DND-41 (cell line): ENCODE results near the gene KATNAL1.

Experiments
- ATAC-seq: fragments of 200-7000 bp; cut with Tn5 transposase; 3 replicates; pipeline ENCODE4 v1.9.1; 2021; ENCODE audit warnings: low read depth; ENCODE audit not compliant: insufficient read depth
- DNase-seq: peaks from one replicate; pipeline ENCODE4 v3.0.0-alpha.2; 2020
- H2AFZ ChIP-seq: 2 replicates; pipeline ENCODE4 v1.6.0; 2012; ENCODE audit warnings: low read depth, low read length
- H3K27ac ChIP-seq: 2 replicates; pipeline ENCODE4 v1.5.1; 2012; ENCODE audit warnings: low read length, inconsistent platforms
- H3K27me3 ChIP-seq: fragments of 200-600 bp; sonication (generic); 2 replicates; pipeline ENCODE4 v1.6.0; 2012; ENCODE audit warnings: low read length, mild to moderate bottlenecking, inconsistent platforms; ENCODE audit not compliant: insufficient read depth, poor library complexity
- H3K36me3 ChIP-seq: 2 replicates; pipeline ENCODE4 v1.5.1; 2012; ENCODE audit warnings: low read length, inconsistent platforms; ENCODE audit not compliant: insufficient read depth
- H3K4me1 ChIP-seq: 2 replicates; pipeline ENCODE4 v1.5.1; 2012; ENCODE audit warnings: mild to moderate bottlenecking, low read length; ENCODE audit not compliant: insufficient read depth
- H3K4me2 ChIP-seq: 2 replicates; pipeline ENCODE4 v1.6.0; 2012; ENCODE audit warnings: mild to moderate bottlenecking, moderate library complexity, low read length, inconsistent platforms; ENCODE audit not compliant: insufficient read depth
- H3K4me3 ChIP-seq, 2 experiments: fragments of 200-600 bp in 1 of 2; shearing (Covaris generic) in 1 of 2; 2 replicates each; pipeline ENCODE4 v1.5.1; 2012 to 2016; ENCODE audit warnings: inconsistent platforms in 2 of 2, low read length in 2 of 2, mild to moderate bottlenecking in 2 of 2, low read depth in 1 of 2, moderate library complexity in 1 of 2
- H3K79me2 ChIP-seq: 2 replicates; pipeline ENCODE4 v1.6.0; 2012; ENCODE audit warnings: low read length, inconsistent platforms; ENCODE audit not compliant: insufficient read depth
- H3K9ac ChIP-seq: 2 replicates; pipeline ENCODE4 v1.6.0; 2012; ENCODE audit warnings: low read depth, mild to moderate bottlenecking, inconsistent platforms, low read length, moderate library complexity
- H3K9me3 ChIP-seq: 2 replicates; pipeline ENCODE4 v1.5.1; 2012; ENCODE audit warnings: low read length, moderate library complexity, mild to moderate bottlenecking, inconsistent platforms; ENCODE audit not compliant: insufficient read depth, severe bottlenecking
- H4K20me1 ChIP-seq: 2 replicates; pipeline ENCODE4 v1.6.0; 2012; ENCODE audit warnings: low read length; ENCODE audit not compliant: insufficient read depth
- CTCF ChIP-seq: IDR thresholded peaks from 2 replicates; pipeline ENCODE4 v1.5.1; 2012; ENCODE audit warnings: borderline replicate concordance, low read length, moderate library complexity, mild to moderate bottlenecking; ENCODE audit not compliant: poor library complexity, severe bottlenecking; ENCODE audit errors: extremely low read depth
- EZH2 ChIP-seq: IDR thresholded peaks from 3 replicates; pipeline ENCODE4 v1.6.1; 2012; ENCODE audit warnings: borderline replicate concordance, low read depth, mild to moderate bottlenecking, moderate library complexity, low read length, inconsistent platforms; ENCODE audit not compliant: severe bottlenecking

The KATNAL1 gene

GRCh38 chr13:30181888-30182651 is 125.3 kb downstream of the KATNAL1 start:
- no peaks in the 10 kb centered on the region for H3K27me3 ChIP-seq
- no peaks in the 10 kb centered on the region for H3K36me3 ChIP-seq
- no peak overlapping the region for H3K9ac ChIP-seq
- no peak for ATAC-seq
- H3K27ac ChIP-seq, result no peak overlapping the region
- no peaks in the 10 kb centered on the region for H4K20me1 ChIP-seq
- no peaks in the 10 kb centered on the region for H3K4me1 ChIP-seq
- no peak overlapping the region for H2AFZ ChIP-seq
- TF ChIP-seq EZH2 (no peak), CTCF (no peak)
- DNase-seq, result no peak
- H3K9me3 ChIP-seq, result peaks cover 9% of the 10 kb centered on the region
- no peak overlapping the region for H3K4me2 ChIP-seq
- H3K4me3 ChIP-seq, result no peak overlapping the region
- H3K79me2 ChIP-seq, result no peaks in the 10 kb centered on the region

- no peaks in the 10 kb centered on the region for H3K27me3 ChIP-seq
- H3K4me2 ChIP-seq, result no peak overlapping the region
- no peaks in the 10 kb centered on the region for H3K79me2 ChIP-seq
- H3K36me3 ChIP-seq, result no peaks in the 10 kb centered on the region
- H3K27ac ChIP-seq, result no peak overlapping the region
- ATAC-seq (peak; percentile 50; the same call in 2 of the 3 replicates), DNase-seq (no peak)
- H4K20me1 ChIP-seq, result no peaks in the 10 kb centered on the region
- no peak overlapping the region for H3K9ac ChIP-seq
- H3K9me3 ChIP-seq, result peaks cover 2% of the 10 kb centered on the region
- TF ChIP-seq EZH2 (no peak), CTCF (no peak)
- H3K4me3 ChIP-seq, result no peak overlapping the region
- H3K4me1 ChIP-seq, result no peaks in the 10 kb centered on the region
- no peak overlapping the region for H2AFZ ChIP-seq
Measured at GRCh38 chr13:30179597-30180276, 127.6 kb downstream of the KATNAL1 start.

- ATAC-seq, result no peak
- Histone ChIP-seq H3K27me3 (no peaks in the 10 kb centered on the region), H3K79me2 (no peaks in the 10 kb centered on the region), H4K20me1 (no peaks in the 10 kb centered on the region), H2AFZ (no peak overlapping the region), H3K27ac (no peak overlapping the region), H3K9me3 (no peaks in the 10 kb centered on the region), H3K36me3 (no peaks in the 10 kb centered on the region), H3K4me1 (no peaks in the 10 kb centered on the region), H3K9ac (no peak overlapping the region), H3K4me2 (no peak overlapping the region), H3K4me3 (no peak overlapping the region)
- DNase-seq, result no peak
- no peak for TF ChIP-seq EZH2
- TF ChIP-seq CTCF, result no peak
Measured at GRCh38 chr13:30178976-30179375, 128.4 kb downstream of the KATNAL1 start.
